IPS-NIHi7 (cell line): ENCODE data around the gene FBP2.
"Not testable (repeated sequence)": the region's sequence is repeated elsewhere in the genome, so short reads cannot be mapped to it uniquely, and the experiment has no call there.

ENCODE experiments used
- DNase-seq: peaks from one replicate; pipeline ENCODE4 v3.0.0; 2012; ENCODE audit warnings: mixed read lengths; ENCODE audit errors: extremely low spot score

FBP2 gene

GRCh38 chr9:94563548-94563947, 30.1 kb downstream of the FBP2 start:
- DNase-seq, result no peak

DNA sequence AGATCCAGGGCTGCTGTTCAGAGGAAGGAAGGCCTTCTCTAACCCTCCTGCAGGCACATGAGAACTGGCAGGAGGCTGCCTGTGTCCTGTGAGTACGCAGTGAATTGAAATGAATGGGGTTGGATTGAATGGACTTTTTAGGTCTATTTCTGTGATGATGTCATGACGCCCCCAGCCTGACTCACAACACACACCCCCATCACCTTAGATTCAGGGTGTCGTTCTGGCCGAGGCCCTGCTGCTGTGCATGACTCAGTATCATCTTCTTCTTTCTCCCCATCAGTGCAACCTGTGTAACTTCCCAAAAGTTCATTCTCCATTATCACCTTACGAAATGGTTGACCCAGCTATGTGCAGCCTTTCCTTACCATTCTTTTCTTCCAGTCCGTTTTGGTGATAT, 33.4 kb downstream of the FBP2 start:
- DNase-seq, result no peak

DNA sequence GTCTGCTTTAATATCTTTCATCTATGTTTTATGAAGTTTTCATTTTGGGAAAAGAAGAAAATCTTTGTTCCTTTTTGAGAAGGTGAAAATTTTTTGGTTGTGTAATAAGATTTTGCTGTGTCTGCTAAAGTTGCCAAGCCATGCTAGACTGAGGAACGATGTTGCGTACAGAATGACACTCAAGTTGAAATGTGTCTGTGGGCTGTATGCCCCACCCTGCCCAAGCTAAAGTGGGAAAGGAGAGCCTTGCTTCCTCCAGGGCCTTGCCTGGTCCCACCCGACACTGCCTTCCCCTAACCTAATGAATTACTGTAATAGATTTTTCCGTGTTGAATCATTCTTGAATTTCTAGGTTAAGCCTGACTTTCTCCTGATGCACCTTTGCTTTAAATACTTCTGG, 36.2 kb downstream of the FBP2 start:
- no peak for DNase-seq

DNA sequence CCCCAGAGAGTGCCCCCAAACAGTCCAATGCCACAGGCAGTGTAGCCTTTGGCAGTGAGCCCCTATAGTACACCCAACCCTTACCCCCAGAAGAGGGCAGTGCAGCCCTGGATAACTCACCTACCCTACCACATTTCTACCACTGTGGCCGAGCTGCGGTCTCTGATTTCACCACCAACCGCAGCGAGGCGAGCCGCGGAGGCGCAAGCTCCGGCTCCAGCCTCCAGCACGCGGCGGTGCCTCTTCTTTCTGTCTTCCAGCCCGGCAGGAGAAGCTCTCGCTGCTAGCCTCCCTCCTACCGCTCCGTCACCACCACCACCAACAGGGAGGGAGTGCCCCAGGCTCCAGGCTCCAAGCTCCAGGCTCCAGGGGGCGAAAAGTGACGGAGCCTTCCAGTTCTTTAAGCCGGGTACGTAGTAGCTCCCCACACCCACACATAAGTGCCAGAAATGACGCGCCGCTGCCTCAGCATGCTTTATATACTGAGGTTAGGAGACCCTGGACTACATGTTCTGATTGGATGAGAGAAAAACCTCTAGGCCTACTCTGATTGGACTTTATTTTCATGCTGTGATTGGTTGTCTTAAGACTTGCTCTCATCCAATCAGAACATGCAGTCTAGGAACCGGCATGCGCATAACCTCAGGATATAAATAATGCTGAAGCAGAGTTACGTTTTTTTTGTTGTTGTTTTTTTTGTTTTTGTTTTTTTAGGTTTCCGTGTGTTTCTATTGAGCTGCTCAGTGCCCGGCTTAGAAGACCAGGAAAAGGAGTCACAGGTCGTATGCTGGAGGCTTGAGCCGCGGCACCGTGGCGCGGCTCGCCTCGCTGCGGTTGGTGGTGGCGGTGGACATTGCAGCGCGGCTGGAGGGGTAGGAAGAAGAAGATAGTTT, 38.9 kb downstream of the FBP2 start, which contains the start of gene PCAT7:
Gene PCAT7, plus strand, starts transcription at position 645 of the 893 bp plus-strand sequence.
- peak; percentile 76 for DNase-seq

- DNase-seq, result no peak
These were observed 39.6 kb downstream of the FBP2 start for GRCh38 chr9:94554078-94554438.

DNA sequence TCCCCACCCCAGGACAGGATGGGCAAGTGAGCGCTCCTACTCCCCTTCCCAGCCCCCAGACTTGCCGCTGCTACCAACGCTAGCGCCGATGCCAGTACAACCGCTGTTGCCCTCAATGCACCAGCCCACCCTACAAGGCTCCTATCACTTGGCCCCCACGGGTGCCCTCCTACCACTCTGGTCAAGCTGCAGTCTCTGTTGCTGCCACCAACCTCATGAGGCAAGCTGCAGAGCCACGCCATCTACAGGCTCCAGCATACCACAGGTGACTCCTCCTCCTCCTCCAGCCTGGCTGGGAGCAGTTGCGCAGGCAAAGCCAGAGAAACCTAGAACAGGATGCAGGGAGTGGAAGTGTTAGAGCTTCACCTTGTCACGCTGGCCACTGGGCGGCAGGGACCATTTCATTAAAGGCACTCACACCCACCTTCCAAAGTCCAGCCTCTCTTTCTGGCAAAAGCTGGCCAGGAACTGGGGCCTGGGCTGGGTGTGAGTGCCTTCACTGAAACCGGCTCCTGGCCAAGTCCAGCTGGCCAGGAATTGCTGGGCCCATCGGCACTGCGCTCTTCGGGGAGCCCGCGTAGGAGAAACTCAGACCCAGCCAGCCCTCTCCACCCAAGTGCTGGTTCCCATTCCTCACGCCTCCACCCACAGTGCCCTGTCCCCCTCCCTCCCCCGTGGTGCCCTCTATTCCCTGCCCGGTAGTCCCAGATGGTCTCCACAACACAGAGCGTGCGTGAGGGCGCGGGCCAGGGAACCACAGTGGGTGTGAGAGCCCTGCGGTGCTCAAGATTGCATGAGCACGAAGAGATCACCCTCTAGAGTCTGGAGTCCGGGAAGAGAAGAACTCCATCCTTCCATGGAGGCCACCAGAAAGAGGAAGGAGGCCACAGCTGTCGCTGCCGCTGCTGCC, 40.3 kb downstream of the FBP2 start:
- no peak for DNase-seq

GRCh38 chr9:94545940-94546339, 47.7 kb downstream of the FBP2 start:
- no peak for DNase-seq

DNA sequence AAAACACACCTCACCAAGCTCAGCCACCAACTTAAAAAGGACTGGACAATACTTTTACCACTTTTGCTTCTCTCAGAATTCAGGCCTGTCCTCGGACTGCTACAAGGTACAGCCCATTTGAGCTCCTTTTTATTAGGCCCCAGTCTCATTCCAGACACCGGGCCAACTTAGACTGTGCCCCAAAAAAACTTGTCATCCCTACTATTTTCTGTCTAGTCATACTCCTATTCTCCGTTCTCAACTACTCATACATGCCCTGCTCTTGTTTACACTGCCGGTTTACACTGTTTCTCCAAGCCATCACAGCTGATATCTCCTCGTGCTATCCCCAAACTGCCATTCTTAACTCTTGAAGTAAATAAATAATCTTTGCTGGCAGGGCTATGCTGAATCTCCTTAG, 49.3 kb downstream of the FBP2 start:
- not testable (repeated sequence) for DNase-seq

DNA sequence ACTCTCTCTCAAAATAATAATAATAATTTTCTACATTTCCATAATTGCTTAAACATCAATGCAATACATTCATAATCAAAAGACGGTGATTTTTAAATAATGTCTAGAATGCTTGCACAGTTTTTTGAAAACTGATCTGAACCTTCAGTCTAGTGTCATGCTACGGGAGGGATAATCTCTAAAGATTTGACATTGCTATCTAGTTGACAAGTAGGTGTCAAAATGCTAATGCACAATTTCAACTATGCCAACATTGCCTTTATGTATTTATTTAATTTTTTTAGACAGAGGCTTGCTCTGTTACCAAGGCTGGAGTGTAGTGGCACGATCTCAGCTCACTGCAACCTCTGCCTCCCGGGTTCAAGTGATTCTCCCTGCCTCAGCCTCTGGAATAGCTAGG, 54.7 kb downstream of the FBP2 start:
- DNase-seq, result no peak

DNA sequence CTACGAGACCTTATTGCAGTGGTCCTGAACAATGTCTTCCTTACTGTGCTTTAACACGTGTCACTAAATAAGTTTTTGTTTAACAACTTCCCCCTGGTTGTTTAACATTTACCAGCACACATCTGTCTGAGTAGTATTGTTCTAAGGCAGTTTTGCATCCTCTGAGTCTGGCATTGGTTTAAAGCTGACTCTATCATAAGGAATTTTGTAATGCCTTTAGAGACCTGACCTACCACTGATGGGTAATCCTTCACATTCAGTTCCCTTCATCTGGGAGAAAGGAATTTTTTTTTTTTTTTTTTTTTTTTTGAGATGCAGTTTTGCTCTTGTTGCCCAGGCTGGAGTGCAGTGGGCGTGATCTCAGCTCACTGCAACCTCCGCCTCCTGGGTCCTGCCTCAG, 58.7 kb downstream of the FBP2 start:
- DNase-seq, result no peak

DNA sequence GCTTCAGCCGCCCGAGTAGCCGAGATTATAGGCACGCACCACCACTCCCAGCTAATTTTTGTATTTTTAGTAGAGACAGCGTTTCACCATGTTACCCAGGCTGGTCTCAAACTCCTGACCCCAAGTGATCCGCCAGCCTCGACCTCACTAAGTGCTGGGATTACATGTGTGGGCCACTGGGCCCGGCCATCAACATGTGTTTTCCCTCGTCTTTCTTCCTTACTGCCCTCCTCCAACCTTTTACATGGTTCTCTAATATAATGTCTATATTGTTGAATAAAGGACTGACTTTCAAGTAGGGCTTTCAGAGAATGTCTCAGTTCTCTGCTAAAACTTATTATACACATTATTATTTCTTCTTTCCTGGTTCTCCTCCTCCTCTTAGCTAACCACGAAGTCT, 60.0 kb downstream of the FBP2 start:
- DNase-seq, result no peak

GRCh38 chr9:94533155-94533554, 60.5 kb downstream of the FBP2 start:
- no peak for DNase-seq

GRCh38 chr9:94528886-94529285, 64.7 kb downstream of the FBP2 start:
- DNase-seq, result no peak

DNA sequence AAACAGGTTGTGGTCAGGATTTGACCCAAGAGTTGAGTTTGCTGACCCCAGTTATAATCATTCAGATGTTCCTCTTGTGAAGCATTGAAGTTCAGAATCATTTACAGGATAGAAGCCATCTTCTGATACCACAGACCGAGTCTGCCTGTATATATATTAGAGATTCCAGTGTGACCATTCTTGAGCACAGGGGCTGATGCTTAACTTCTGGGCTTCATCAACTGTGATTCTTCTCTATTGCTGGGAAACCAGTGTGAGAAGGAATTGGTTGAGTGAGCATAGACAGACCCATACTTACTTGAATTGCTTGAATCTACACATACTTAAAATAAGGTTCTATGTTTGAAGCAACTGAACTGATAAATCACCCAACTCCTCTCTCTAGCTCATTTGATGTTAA, 66.7 kb downstream of the FBP2 start:
- no peak for DNase-seq

GRCh38 chr9:94526271-94526670, 67.4 kb downstream of the FBP2 start:
- DNase-seq, result no peak

- DNase-seq, result no peak
These were observed 68.1 kb downstream of the FBP2 start for GRCh38 chr9:94525396-94526035.

GRCh38 chr9:94517254-94517653, 76.4 kb downstream of the FBP2 start:
- no peak for DNase-seq

- DNase-seq, result no peak
These were observed 78.9 kb downstream of the FBP2 start for GRCh38 chr9:94514722-94515121.

DNA sequence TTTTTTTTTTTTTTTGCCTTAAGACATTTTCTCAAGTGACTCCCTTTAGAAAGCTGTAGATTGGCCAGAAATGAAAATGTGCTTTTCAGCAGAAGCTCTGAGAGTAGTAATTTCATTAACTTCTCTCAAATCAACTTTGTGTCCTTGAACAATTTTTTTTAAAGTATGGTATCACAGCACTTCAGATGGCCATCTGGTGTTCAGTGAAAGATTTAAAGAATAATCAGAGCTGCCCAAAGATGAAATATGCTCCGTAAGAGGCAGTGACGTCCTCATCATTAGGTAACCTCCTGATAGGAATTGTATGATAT, 81.7 kb downstream of the FBP2 start:
- DNase-seq, result no peak

DNA sequence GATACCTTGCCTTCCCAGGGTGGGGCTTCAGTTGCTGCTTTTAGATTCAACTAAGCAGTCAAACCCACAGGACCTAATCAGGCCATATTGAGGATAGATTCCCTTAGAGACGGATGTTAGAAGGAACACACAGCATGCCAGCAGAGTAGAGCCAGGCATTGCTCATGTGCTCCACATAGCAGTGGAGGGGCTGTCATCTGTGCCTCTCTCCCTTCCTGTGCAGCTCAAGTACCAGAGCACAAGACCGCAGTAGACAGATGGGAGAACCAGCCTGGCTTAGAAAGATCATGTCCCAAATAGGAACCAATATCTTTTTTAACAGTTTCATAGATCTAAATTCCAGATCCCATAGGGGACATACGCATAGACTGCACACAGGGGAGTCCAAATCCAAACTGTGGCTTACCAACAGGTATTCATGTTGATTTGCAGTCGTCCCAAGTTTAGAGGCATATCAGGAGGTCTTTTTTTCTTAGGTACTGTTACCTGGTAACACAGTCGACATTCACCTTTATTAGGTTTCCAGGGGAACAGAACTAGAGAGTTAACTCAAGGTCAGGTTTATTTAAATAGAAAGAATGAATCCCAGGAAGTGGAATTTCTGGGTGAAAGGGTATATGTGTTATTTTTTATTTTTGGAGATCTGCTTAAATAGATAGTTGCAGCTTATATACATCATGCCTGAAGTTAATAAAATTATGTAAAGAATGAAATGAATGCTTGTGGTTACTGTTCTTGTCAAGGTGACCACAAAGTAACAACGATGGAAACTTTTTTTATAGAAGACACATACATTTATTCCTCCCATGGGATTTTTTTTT, 82.3 kb downstream of the FBP2 start:
- DNase-seq, result no peak
